ENCODE data around the gene NES.

NES gene

DNA sequence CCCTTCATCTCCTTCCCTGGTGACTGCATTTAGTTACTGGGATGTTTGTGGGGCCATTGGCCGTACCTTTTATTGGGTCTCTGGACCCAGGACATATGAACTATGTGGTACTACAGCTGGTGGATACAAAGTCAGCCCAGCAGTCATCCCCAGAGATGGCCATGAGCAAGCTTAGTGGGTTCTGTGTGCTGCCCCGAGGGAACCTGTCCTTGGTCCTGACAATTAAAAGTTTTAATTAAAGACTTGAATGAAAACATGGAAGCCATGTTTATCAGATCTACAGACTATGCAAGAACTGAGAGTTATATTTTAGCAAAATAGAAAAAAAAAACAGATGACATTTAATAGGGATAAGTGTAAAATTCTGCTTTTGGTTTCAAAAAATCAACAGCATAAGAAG is 2.8 kb upstream of the NES start:
- DNase-seq, result no peak

DNA sequence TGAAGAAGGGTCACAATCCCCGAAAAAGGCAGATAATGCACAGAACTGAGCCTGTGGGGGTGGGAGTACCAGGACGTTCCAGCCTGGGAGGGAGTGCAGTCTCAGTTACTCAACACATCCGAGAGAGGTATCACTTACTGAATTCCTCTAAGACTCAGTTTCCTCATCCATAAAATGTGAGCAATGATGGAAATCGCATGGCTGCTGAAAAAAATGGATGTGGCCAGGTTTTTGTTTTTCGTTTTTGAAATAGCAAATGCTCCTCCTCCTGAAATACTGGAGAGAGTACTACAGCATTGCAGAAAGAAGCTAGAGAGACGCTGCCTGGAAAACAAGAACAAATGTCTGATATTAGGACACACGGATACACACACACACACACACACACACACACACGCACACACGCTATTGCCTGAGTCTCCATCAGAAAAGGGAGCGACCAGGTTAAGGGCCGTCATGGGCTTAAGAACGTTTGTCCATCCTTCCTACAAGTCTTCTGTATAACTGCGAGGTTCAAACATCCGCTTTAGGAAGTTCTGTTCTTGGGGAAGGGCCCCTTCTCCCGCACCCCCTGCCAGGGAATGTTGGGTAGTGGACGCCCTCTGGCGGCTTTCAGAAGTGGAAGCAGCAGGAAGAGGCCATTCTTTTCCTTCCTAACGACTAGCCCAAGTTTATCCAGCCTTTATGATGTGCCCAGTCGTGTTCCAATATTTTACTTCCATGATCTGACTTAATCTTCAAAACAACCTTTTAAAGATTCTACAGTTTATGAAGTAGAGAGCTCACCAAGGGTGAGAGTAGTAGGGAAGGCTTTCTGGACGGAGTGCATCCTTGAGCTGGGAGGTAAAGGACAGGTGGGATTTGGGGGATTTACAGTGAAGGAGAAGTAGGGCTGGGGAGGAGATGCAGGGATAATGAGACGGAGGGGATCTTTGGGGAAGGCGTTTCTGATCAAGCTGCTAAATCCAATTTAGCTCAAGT is 699 bp upstream of the NES start:
- DNase-seq, result peak; percentile 78

DNA sequence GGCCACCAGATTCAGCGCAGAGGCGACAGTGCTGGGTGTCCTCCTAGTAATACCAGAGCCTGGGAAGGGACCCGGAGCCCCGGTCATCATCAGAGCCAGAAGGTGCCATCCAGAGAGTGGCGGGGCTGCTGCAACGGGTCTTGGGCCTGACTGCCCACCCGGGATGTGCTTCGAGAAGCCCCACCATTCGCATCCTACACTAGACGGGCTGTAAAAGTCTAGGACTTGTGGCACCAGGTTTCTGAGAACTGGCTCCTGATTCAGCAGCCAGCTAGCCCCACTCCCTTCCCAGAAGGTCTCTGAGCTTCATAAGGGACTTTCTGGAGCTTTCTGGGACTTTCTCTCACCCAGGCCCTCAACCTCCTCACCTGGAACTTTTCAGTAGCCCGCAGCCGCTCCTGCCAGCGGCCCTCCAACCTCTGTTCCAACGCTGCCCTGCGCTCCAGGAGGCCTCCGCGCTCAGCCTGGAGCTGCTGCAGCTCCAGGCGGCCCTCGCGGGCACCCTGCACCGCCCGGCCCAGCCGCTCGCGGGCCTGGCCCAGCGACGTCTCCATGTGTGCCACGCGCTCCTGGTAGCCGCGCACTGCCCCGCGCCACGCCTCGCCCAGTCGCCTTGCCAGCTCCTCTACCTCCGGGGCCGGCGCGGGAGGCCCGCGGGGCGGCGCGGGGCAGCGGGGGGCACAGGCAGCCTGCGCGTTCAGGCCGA is 940 bp downstream of the NES start:
- no peak for DNase-seq

DNA sequence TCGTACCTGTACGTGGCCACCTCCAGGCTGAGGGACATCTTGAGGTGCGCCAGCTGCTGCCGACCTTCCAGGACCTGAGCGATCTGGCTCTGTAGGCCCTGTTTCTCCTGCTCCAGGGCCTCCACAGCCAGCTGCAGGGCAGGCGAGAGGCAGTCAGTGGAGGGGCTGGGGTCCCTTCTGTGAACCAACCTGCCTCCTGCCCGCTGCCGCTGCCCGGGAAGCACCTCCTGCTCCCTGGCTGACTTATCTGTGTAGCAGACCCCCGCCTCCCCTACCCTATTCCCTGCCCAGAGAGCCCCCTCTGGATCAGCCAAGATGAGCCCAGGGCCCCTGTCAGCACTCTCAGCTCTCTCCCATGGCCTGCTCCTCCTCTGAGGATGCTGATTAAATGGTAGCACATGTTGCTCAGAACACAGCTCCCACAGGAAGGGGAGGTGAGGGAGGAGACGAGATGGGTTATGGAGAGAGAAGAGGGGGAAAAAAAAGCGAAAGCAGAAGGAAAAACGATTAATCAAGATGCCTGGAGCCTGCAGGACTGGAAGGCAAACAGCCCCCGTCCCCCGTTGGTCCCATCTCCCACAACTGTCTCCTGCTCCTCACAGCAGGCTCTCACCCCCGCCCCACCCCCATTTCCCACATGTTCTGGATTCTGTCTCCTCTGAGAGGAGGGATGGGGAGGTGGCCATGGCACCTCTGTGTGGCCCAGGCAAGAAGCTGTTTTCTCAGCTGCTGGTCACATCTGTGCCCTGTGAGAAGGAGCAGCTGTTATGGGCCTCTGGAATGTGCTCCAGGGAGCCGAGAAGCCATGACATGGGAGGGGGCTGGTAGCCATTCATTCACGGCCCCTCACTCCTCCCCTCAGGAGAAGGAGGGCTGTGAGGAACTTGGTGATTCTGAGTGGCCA is 1.7 kb downstream of the NES start:
- peak; percentile 38 for DNase-seq

DNA sequence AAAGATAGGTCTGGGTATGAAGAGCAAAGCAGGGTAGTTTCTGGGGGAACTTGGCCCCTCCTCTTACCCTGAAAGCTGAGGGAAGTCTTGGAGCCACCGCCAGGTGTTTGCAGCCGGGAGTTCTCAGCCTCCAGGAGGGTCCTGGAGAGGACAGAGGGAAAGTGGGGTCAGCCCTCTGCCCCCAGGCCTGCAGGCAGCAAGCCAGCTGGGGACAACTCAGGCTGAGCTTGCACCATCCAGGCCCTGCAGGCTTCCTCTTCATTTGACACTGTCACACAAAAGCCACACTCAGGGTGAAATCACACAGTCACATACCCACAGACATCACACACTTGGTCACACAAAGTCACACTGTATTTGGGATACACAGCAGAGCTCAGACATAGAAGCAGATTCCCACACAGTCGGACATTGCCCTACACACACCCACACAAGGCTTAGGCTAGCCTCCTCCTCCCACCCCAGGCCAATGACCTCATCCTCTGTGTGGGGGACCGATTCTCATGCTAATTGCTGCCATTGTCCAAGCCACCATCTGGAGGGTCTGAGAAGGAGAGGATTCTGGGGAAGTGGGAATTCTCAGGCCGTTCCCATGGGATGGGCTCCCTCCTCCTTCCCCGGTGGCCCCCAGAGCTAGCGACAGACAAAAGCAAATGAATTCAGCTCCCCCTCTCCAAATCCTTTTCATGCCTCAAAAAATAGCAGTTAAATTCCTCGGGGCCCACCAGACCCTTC is 3.7 kb downstream of the NES start:
- peak; percentile 16 for DNase-seq

DNA sequence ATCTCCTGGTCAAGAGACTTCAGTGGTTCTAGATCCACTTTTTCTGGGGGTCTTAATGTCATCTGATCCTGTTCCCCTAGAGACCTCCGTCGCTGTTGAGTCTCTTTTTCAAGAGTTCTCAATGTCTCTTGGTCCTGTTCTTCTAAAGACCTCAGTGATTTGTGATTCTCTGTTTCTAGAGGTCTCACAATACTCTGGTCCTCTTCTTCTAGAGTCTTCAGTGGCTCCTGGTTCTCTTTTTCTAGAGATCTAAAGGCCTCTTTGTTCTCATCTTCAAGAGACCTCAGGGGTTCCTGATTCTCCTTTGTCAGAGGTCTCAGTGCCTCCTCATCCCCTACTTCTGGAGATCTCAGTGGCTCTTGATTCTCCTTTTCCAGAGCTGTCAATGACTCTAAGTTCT is 5.4 kb downstream of the NES start:
- no peak for DNase-seq

DNA sequence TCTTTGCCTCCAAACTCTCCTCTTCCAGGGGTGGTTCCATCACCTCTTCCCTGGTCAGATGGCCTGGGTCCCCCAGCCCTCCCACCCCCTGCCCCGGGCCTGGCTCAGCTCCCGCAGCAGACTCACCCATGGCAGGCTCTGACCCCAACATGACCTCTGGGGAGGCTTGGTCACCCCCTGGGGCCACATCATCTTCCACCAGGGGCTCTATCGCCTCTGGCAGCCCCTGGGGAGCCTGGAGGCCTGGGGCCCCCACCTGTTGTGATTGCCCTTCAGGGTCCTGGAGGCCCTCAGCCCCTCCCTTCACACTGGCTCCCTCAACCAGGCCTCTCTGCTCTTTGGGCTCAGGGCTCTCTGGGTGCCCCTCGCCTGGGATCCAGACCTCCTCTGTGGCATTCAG is 6.4 kb downstream of the NES start:
- DNase-seq, result no peak

DNA sequence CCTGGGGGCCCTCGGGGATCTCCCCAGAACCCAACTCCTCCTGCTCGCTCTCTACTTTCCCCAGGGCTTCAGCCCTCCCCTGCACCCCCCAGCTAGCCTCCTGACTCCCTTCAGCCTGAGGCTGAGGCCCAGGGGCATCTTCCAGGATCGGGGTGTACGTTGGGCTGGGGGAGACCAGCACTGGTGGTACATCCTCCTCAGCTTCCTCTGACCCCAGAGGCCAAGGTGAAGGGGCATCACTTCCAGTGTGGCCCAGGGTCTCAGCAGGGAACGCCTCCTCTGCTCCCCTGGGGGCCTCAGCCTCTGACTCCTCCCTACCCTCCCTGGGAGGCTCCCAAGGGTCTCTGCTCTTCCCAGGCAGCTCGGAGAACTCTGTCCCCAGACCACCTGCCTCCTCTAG is 6.8 kb downstream of the NES start:
- DNase-seq, result no peak

DNA sequence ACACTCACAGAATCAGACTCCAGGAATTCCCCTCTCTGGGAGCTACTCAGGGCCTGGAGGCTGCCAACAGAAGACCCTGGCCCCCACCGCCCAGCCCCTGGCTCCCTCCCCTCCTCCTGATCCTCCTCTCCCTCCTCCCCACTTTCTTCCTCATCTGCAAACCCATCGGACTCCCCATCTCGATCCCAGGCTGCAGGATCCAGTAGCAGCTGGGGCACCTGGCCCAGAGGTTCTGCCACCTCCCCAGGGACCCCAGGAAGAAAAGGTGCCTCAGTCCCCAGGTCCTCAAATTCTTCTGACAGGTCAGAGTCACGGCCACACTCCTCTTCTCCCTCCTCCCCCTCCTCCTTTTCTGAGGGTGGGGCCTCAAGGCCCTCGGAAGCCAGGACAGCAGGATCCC is 7.4 kb downstream of the NES start:
- no peak for DNase-seq

DNA sequence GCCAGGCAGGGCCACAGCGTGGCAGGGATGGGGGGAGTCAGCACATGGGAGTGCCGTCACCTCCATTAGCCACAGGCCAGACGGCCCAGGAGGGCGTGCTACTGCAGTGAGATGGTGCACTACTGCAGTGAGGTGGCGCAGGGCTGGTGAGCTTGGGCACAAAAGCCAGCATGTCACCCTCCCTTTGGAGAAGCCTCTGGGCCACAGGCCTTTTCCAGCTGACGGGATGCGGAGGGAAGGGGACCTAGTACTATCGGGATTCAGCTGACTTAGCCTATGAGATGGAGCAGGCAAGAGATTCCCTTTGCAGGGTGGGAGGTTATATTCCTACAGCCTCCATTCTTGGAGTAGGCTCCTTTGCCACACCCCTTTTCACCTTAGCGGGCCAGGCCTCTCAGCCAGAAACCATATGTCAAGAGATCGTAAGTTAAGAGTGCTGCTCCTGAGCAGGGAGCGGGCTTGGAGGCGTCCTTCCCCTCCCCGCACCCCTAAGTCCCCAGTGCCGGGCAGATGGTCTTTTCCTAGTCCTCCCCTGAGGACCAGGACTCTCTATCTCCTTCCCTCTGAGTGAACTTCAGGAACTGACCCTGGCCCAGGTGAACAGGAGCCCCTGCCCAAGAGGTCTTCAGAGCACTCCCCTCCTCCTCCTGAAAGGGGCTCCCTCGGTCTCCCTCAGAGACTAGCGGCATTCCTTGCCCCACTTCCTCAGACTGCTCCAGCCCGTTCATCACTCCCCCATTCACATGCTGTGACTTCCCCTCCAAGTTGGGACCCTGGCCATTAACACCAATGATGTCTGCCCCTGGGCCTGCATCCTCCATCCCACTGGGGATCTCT is 8.2 kb downstream of the NES start:
- DNase-seq, result peak; percentile 23

DNA sequence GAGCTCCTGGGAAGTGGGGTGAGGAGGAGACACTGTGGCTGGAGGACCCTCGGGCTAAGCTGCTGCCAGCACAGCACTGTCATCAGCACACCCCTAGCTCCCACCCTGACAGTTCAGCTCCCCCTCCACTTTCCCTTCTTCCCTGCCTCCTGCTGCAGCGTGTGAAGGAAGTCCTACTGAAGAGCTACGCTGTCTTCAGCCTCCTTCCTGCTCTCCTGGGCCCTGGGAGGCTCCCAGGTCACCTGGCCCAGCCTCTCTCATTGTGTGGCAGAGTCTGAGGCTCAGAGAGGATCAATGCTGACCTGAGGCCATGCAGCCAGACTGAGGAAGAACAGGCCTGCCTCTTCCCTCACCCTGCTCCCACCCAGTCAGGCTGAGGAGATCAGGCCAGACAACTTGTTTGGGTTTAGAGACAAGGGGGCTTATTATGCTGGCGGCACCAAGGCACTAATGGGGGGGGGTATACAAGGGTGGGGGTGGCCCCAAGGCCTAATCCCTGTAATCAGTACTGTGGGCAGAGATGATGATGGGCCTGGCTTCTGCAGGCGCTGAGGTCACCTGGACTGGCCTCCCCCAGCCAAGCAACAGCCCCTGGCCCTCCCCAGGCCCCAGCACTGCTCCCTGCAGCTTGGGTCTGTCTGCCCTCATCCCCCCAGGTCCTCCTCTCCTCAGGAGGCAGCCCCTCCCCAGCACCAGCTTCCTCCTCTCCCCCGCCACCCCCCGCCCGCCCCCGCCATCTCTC is 9.1 kb downstream of the NES start:
- peak; percentile 32 for DNase-seq

DNA sequence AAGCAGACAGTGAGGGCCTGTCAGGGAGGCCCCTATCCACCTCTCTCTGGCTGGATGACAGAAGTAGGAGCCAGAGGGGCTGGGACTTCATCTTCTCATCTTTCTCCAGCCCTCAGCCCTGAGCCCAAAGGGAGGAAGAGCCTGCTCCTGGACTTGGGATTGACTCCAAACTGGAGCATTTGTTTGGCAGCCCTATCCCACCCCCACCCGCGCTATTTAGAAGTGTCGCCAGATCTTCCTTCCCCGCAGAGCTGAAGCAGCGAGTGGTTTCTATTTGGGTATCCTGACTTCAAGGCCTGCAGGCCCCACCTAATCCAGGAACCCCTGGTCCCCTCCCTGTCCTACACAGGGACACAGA is 9.6 kb downstream of the NES start:
- DNase-seq, result no peak

DNA sequence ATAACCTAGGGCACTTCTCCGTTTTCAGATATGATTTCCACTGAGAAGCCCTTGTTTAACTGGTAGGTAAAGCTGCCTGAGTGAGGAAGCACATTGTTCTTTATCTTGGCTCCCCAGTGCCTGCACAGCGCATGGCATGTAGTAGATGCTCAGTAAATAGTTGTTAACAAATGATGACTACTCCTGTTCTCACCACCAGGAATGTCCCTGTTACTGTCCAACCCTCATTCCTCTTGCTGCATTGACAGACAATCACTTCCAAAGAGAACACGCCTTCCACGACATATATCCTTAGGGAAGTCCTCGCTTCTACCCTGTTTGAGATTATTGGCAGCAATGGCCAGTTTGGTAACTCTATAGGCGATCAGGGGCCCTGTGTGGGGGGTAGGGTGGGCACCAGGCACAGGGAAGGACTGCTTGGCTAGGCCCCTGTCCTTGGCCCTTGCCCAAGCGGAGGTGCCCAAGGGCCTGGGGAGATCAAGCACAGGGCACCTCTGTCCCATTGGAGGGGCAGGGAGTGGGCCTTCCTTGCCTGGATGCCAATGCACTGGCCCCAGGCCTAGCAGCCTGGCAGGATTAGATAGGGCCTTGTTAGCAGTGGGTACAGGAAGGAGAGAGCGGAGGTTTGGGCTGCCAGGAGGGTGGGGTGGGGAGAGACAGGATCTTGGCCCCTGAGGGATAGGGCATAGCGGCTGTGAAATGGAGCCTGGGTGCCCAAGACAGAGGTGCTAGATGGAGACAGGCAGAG is 10.2 kb downstream of the NES start:
- DNase-seq, result no peak

DNA sequence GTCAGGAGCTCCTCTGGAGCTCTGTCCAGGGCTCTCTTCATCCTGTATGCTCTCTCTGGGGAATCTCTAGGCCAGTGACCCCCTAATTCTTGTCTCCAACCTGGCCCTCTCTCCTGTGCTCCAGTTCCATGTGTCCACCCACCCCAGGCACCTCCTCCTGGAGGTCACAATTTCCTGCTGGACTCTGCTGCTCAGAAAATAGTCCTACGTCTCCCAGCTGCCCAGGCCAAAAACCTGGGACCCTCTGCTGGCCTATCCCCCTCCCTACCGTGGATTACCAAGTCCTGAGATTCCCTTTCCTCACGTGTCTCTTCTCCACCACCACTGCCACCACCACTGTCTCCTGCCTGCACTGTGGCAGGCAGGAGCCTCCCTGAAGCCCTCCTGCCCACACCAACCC is 11.7 kb downstream of the NES start:
- DNase-seq, result no peak

DNA sequence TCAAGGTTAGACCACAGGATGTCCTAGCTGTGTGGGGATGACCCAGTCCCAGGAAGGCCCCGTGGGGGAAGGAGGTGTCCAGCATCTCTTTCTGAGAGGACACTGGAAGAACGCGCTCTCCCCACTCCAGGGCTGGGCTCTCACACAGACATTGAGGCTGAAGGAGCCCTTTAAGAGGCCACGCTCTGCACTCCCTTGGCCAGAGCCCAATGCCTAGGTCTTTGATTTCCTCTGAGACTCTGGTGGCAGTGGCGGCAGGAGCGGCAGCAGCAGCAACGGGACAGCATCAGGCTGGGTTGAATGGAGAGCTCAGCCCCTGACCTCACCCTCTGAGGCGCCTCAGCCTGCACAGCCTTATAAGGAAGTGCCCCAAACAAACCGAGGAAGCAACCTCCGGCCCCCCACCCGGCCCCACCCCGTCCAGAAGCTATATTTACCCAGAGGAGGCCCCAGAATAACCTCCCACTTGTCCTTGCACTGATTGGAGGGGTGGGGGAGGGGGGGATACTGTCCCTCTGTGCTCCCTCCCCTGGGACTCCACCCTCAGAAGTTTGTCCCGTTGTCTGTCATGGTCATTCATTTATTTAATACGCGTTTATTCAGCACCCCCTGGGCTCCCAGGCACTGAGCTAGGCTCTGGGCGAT is 12.3 kb downstream of the NES start:
- no peak for DNase-seq

DNA sequence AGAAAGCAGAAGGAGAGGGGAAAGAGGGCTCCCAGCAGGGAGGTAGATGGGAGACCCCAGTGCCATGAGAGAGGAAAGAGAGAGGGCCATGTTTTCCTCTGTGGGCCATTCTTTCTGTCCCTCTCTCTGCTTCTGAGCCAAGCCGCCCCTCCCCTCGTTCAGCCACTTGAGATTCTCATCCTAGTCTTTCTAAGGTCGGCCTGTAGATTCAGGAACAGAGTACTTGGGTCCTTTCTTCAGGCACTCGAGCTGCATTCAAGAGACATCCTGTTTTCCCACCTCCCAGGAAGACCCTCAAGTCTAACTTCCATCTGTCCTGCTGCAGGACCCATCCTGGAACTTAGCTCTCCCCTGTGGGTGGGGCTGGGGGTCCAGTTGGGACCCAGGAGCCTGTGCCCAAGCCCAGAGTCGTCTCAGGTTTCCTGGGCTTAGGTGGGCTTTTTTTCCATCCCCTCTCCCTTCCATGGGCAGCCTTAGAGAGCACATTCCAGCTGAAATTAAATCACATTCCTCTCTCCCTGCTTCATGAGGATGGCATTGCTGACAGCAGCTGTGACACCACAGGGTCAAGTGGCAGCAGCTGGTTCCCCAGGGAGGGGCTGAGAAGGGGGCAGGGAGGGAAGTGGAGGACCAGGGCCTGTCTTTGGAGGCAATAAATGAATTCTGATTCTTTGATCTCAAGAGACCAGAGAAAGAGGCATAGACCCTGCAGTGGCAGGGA is 13.0 kb downstream of the NES start:
- no peak for DNase-seq

DNA sequence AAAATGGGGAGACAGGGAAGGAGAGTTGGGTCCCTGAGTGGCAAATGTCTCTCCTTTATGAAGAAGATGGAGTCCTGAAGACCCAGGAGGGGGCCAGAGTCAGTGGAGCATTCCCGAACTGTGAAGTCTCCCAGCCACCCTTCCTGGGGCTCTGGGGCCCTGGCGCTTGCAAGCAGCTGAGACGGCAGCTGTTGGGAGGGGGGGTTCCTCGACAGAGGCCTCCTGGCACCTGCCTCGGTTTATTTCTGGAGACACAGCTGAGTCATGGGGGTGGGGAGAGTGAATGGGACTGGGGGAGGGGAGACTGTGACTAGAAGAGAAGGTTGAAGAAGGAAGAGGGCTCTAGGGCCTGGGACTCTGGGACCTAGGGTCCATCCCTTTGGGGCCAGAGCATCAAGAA is 14.0 kb downstream of the NES start:
- DNase-seq, result no peak

DNA sequence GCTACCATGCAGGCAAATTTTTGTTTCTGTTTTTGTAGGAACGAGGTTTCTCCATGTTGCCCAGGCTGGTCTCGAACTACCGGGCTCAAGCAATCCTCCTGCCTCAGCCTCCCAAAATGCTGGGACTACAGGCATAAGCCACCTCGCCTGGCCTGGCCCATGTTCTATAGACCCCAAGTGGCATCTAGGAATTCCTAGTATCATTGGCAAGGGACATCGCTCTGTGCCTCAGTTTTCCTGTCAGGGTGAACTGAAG is 14.5 kb downstream of the NES start:
- DNase-seq, result no peak
